NCI-H2107 treated with DMSO at 0.1 percent for 48 hours (cell line): Measurements from ENCODE around the gene ADARB2.
A peak's percentile ranks its signal among the peaks of the same experiment; 100 is the strongest.

ENCODE experiments used
- DNase-seq: peaks from one replicate; lab custom pipeline; 2025; ENCODE audit not compliant: unreplicated experiment; lab: John Stamatoyannopoulos, UW

Gene ADARB2

DNA sequence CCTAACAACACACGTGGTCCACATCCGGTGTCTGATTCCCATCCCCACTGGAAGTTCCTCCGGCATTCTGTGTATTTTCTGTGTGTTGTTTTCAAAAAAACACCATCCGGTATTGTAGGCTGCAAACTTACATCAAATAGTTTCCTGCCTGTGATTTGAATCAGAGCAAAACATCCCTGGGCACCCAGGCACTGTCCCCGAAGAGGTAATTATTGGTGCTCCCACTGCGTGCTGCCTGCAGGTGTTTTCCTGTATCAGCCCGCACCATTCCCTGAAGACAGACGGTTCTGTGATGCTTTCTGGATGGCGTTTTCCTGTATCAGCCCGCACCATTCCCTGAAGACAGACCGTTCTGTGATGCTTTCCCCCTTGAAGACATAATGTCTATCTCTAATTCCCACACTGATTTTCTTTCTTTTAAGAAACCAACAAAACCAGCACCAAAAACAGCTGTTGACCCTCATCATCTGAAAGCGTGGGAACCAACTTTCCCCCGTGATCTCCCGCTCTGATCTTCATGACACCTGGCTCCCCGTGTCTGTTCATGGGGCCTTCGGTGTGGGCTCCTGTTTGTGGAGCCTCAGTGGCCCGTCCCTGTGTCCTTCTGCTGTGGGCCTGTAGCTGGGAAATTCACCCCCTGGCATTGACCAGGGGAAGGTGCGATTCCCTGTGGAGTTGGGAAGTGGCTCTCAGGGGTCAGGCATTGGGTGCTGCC, 205.3 kb downstream of the ADARB2 start:
- DNase-seq: no peak

DNA sequence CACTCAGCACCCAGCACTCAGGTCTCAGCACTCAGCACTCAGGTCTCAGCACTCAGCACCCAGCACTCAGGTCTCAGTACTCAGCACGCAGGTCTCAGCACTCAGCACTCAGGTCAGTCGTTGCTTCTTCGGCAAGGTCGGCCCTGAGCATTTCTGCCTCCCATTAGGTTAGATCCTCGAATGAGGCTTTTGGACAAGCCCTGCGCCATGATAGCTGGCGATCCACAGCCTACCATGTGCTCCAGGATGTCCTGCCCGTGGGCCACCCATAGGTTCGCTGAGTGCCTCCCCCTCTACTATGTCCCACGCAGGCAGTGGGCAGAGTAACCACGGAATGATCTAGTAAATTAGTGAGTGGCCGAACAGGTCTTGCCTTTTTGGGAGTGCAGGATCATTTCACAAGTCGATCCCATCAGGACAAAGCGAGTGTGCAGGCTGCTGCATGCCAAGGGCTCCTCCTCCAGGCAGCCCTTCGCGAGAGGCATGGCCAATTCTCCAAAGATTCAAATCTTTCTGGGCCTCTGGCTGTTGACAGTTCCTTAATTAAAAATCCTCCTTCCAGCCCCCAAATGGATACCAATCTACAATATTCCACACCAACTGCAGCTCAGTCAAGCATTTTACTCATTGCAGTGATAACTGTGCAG, 206.3 kb downstream of the ADARB2 start:
- DNase-seq: no peak

DNA sequence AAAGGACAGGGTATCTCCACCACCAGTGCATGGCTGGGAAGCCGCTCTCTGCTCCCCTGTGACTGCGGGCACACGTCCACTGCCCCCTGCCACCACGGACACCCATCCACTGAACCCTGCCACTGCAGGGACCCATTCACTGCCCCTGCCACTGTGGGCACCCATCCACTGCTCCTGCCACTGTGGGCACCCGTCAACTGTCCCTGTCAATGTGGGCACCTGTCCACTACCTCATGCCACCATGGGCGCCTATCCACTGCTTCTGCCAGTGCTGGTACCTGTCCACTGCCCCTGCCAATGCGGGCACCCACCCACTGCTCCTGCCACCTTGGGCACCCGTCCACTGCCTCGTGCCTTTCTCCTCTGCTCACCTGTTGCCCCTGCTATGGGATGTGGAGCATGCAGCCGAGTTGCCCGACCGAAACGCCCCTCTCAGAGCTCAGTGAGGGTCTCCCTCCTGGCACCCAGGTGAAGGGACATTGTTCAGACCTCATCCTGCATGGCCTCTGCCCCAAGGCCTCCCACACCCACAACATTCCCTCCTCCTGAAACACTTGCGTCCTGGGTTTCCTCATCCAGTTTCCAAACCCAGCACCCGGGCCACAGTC, 207.4 kb downstream of the ADARB2 start:
- DNase-seq: no peak

DNA sequence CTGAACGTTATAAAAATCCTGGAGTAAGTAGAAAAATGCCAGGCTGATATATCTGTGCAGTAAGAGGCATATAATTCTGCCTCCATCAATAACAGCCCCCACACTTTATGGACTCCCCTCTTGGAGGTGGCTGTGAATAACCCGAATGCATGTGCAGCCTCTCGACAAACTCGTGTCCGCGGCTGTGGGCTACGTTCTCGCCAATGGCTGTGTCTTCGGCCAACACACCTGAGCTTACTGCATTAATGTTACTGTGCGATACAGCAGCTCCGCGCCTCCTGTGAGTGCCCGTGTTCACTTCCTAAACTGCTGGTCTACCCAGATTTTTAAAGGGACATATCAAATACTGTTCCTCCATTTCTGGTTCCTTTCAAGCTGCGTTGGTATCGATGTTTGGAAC, 209.4 kb downstream of the ADARB2 start:
- no peak for DNase-seq

DNA sequence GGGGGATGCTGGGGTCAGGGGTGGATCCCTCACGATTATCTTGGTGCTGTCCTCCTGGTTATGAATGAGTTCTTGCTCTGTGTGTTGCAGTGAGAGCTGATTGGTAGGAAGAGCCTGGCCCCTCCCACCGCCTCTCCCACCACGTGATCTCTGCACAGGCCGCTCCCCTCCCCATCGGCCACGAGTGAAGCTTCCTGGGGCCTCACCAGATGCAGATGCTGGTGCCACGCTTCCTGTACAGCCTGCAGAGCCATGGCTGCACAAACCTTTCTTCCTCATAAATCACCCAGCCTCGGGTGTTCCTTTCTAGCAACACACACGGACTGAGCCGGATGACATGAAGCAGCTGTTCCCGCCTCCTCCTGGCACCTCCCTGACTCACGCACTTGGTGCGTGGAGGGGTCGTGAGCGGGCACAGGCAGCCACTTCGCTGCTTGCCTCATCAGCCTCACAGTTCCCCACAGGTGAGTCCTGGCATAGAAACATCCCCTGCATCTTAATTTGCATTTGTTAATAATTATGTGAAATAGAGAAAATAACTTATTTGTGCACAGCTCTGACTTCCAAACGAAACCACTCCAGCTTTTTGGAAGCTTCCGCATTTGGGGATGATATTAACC, 210.8 kb downstream of the ADARB2 start:
- DNase-seq: no peak

DNA sequence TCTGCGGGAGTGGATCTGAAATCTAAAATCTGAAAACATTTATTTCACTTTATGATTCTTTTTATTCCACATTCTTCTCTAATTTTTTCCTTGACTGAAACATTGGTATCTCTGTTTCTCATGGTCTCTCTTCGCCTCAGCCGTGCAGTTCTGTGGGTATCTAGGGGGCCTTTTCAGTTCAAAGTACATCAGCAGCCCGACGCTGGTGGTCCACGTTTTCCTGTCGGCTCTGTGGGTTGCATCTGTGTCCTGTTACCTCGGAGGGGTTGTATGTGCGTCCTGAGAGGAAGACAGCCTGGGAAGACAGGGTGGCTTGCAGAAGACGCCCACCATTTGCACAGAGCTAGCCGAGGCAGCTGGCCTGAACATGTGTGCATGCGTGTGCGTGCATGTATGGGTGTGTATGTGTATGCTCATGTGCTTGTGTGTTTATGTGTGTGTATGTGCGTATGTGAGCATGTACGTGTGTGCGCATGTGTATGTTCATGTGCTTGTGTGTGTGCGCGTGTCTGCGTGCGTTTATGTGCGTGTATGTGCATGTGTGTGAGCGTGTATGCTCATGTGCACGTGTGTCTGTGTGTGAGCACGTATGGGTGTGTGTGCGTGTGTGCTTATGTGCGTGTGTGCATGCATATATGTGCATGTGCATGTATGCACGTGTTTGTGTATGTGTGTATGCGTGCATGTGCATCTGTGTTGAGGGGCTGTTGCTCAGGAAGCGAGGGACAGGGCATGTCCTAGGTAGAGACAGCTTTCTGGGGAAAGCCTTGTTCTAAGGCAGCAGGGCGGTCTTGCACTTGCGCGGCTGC, 211.8 kb downstream of the ADARB2 start:
- no peak for DNase-seq

DNA sequence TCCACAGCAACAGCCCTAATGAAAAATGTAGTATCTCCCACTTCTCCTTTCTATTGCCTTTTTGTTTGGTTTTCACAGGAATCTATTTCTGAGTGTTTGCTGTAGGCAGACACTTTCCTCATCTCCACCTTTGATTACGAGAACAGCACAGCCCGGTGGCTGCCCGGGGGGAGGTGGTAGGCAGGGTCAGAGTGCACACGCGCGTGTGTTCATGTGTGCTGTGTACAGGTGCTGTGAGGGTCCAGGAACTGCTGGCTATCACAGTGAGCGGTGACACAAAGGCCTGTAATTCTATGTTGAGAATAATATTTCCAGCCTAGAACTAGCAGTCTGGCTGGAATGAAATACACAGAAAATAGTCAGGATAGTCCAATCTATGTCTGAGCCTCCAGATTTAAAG, 212.8 kb downstream of the ADARB2 start:
- no peak for DNase-seq

DNA sequence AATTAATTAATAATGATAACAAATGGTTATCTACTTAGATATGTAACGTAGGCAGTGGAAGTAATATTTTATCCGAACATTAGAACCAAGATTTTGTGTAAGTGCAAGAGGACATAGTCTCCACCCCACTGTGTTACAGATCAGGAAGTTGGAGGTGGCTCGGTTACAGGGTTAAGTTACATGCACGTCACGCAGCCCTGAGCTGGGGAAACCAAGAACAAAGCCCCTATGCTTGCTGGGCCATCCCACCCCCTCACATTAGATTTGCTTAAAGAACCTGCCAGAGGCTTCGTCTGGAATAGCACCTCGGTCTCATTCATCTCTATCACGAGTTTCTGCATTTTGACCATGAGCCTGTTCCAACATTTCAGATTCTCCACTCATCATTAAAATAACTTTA, 214.1 kb downstream of the ADARB2 start:
- peak; percentile 26 for DNase-seq

DNA sequence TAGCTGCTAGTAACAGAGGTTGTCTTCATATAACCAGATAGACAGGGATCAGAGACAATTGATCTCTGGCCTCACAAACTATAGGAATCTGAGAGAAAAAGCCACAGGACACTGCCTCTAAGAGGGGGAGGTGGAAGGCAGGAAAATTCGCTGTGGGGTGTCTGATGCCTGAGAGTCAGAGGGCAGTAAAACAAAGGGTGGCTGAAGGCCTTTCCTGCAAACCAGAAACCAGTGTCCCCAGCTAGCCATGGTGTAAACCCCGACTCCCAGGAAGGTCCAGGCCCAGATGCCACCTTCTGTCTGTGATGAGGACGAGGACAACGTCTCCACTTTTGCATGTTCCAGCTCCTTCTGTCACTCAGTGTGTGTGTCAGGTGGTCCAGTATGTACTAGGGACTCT, 215.1 kb downstream of the ADARB2 start:
- no peak for DNase-seq

DNA sequence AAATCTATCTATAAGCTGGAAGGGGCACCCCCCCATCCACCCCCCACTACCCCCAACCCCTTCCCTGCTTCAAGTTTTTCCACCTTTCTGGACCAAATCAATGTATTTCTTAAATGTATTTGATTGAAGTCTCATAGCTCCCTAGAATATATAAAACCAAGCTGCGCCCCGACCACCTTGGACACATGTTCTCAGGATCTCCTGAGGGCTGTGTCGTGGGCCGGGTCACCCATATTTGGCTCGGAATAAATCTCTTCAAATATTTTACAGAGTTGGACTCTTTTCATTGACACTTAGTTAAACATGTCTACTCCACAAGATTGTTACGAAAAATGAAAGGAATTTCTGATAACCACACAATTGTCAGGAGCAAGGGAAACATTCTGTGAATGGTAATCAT, 215.6 kb downstream of the ADARB2 start:
- DNase-seq: no peak

DNA sequence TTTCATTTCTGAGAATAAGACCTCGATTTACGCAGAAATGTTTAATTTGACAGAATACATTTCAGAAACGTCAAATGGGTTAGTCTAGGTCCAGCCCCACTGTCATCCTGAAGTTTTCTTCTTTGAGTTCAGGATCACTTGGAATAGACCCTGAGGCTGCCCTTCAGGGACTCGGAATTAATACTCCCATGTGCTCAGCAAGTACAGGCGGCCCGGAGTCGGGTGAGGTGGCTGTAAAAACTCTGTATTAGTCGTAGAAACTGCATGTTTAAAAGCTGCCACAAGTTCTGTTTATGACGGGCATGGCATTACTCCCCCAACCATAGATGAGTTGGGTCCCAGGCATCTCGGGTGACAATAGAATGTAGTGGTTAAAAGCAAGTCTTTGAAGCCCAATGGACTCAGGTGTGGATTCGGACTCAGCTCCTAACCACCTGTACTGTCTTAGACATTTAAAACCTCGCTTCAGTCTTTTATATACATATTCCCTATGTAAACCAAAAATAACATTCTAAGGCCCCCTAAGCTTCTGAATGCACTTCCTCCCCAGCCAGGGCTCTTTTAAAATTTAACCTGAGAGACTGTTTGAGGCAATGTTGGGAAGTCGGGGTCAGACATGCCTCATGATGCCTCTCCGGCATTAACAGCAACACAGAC, 216.3 kb downstream of the ADARB2 start:
- no peak for DNase-seq

DNA sequence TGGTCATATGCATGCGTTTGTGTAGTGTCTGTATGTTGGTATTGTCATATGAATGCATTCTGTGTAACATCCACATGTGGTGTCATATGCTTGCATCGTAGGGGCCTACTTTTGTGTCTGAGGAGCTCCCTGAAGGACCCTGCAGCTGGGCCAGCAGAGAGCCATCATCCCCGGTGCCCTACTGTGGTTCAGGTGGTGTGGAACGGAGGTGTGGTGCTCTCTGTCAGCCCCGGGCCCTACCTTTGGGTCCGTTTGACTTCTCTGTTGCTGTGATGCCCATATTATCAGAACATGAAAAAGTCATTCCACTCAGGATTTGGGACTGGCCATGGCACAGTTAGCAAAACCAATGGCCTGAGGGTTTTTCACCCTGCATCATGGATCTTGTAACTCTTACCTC, 217.9 kb downstream of the ADARB2 start:
- no peak for DNase-seq

DNA sequence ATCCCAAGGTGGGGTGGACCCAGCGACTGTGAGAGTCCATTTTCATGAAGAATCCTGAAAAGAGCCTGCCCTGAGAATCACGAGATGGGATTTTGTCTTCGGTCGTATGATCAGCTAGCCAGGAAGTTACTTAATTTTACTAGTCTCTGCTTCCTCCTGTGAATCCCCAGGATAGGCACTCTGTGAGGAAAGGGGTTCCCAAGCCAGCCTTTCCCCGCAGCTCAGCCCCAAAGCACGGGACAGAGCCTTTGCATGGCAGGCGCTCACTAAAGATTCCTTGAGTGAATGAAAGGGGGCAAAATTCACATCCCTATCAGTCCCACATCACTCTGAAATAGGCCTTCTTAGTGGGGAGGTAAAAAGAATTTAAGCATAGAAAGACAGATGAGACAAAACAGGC, 219.6 kb downstream of the ADARB2 start:
- no peak for DNase-seq

DNA sequence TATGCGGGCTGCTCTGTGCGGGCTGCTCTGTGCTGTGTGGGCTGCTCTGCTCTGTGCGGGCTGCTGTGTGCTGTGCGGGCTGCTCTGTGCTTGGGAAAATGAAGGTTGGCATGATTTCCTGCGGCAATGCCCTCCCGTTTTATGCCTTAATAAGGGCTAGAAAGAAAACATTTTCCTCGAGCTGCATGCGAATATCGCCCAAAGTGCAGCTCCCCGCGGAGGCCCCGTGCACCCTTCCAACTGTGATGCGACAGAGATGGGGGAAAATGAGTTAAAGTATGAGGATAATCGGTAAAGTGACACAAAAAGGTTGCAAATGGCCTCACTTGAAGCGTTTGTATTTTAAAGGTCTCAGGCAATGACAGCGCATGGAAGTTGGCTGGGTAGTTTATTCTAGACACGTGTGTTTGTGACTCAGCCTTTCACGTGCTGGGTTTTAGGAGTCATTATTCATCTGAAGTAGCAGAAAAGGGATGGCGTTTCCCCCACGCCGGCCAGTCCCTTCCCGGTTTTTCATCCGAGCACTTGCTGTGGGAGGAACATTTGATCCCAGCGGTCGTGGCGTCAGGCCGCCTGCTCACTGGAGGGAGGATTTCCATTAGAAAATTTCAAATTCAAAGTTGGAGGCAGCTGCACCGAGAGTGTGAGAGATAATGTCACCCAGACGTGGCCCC, 220.7 kb downstream of the ADARB2 start:
- no peak for DNase-seq

DNA sequence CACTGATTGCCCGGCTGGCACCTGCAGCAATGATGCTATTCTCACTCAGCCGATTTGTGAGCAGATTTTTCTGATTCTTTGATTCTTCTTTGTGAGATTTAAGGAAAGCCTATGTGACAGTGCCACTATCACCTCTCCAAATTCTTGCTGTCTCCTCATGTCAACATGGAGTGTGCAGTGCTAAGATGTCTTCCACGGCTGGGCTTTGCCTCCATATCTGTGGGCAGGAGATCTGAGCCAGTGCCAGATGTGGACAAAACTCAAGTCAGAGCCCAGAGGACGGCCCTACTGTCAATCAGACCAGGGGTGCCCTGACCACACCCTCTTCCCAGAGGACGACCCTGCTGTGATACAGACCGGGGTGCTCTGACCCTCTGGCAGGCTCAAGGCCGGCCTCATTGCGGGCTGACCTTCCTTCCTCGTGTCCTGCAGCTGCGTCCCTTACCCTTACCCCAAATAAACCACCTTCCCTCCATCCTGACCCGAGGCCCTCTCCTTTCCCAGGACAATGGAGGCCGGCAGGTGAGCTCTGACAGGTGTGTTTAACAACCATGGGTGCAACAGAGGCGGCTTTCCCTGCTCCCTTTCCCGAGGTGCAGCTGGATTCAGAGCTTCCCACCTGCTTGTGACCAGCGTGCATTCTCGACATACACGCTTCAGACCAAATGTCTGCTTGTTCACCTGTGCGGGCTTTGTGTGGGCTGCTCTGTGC, 221.4 kb downstream of the ADARB2 start:
- peak; percentile 21 for DNase-seq

DNA sequence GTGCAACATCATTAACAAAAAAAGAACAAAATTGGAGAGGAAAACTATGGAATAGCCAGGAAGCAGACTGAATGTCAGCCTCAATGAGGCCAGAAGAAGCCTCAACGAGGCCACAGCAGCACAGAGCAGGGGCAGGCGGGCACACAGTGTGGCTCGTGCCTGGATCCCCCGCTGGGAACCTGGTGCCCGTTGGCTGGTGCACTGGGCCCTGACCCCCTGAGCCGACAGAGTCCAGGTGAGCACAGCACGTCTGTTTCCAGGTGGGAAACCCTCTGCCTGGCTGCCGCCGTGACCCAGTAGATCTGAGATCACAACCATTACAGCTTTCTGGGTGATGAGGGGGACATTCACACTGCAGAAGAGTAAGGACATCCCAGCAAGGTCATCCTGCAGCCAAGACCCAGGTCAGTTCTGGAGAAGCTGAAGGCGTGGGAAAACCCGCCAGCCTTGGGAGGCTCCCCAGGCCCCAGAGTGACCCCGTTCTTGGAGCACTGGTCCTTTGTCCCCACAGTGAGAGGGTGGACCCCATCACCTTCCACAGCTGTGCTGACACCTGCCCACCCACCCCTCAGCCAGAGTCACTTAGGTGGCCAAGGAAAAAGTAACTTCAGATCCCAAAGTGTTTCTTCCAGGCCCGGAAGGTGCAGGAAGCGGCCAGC, 222.1 kb downstream of the ADARB2 start:
- DNase-seq: no peak

DNA sequence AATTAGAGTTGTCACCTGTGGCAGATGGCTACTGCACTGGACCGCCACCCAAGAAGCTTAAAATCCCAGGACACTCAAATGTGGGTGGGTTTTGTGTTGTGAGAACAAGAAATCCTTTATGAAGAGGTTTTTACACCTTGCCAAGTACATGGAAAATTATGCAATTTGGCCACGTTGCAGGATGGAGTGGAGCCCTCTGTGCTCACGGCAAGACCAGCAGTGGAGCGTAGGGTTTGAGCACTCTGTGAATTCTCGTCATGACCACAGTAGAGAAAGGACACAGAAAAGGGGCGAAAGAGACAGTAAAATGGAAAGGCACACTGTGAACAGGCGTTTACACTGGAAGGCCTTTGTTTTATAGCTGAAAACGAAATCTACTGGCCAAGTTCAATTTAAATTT, 222.6 kb downstream of the ADARB2 start:
- DNase-seq: no peak

DNA sequence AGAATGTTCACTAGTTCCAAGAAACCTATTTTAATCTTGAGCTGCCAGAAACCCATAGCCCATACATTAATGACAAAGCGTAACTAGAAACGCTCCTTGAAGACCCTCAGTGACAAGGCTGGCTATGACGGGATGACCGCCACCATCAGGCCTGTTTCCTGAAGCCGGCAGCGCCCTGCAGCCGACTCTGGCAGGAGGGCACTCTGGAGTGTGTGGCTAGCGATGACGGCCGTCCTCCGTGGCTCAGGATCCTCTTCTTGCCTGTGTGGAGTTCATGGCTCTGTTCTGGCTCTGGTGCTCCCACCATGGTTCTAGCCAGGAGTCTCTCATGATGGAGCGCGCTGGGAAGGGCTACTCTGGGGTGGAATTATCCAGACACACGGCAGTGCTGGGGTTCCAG, 224.1 kb downstream of the ADARB2 start:
- no peak for DNase-seq

DNA sequence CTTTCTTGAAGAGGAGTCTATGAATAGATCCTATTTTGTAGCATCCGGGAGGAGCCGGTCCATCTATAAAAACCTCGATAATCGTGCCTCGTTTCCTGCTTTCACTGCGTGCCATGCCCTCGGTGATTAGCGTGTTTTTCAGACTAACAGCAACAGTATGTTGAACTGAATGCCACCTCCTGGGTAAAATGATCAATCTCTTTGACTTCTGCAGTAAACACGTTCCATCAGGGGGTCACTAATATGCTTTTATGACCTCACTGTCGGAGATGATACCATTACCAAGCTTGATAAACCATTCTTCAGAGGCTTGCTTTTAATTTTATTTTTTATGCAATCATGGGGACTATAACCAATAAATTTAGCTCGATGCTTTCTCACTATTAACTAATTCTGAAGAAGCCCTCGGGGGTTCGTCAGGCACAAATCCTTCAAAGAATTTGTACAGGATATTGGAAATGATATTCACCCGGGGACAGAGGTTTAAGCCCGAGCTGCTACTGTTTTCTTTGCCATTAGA, 228.3 kb downstream of the ADARB2 start:
- DNase-seq: no peak
